Stimulated activated CD4-positive, alpha-beta T cell treated with anti-CD3 and anti-CD28 coated beads, Interleukin-12 subunit alpha, Interleukin-12 subunit beta, amount 100 ng/mL, for 48 hours (primary cell): ENCODE measurements around the gene PAQR9.
"Not testable (repeated sequence)": the region's sequence is repeated elsewhere in the genome, so short reads cannot be mapped to it uniquely, and the experiment has no call there.

Experiments used
- DNase-seq, 3 donors: peaks; one replicate each; pipeline ENCODE4 v3.0.0-alpha.2; 2020; ENCODE audit warnings: low read depth in 2 of 3, low spot score in 1 of 3

Gene PAQR9

DNA sequence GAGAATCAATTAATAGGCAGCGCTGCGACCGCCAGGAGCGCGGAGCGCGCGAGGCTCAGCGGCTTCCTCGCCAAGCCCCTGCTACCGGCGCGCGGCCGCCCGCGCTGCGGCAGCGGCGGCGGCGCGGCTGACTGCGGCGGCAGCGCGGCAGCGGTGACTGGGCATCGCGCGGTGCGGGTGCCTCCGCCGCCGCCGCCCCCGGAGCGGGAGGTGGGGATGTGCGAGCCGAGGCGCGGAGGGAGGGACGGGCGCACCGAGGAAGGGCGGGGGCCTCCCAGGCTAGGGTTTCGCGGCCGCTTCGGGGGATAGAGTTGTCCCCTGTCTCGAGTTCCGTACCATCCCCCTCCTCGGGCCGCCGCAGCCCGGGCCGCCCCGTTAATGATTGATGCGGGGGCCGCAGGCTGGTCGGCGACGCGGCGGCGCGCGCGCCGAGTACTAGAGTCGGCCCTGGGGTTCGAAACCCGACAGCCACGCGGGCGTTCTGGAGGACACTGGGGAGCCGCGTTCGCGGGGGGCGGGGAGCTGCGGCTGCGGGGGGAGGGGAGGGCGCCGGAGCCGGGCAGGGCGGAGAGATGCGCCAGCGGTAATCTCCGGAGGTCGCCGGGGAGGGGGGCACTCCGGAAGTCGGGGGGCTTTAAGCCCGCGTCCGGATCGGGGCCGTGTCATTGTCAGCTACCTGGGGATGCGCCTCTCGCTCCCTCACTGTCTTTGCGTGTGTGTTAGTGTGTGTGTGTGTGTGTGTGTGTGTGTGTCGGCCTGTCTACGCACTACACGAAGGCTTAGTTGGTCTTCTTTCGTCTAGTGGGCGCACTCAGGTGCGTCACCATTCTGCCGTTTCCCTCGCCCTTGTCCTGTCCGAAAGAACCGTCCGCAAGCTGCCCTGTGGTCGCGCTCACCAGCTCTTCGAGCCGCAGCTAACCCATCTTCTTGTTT lies at the start of gene PAQR9:
Gene PAQR9, minus strand, starts transcription at position 159 of the 933 bp plus-strand sequence. CDS start 338 bp downstream, outside the sequence.
- no peak for DNase-seq

DNA sequence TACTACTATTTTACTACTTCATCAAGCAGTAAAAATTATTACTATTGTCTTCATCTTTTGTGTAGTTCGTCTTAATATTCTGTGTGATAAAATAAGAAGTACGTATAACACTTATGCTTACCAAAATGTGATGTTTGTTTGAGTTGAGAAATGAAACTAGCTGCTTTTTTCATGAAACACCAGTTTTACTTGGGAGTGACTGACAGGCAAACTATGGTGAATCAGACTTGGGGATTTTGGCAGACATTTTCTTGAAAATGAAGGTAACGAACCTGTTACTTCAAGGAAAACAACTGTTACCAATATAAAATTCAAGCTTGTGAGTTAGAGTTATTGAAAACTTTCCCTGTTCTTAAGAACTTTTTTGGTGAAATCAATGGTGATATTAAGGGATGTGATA lies 48.2 kb upstream of the PAQR9 start:
- DNase-seq, result no peak

DNA sequence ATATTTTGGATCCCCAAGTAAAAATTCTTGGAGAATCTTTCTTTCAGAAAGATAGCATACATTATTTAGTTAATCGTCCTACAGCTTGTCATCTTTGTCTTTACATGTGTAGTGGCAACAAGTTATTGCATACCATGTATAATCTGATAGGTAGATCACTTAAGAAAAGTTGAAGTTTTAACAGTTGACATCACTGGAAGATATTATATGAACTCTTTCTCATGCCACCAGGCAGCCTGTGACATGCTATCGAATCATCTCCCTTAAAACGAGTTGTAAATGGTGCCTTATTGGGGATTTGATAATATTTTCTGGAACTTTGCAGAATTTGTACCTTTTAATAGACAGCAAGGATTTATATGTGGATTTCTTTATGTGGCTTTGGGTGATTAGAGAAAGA lies 46.5 kb upstream of the PAQR9 start:
- DNase-seq, result no peak

DNA sequence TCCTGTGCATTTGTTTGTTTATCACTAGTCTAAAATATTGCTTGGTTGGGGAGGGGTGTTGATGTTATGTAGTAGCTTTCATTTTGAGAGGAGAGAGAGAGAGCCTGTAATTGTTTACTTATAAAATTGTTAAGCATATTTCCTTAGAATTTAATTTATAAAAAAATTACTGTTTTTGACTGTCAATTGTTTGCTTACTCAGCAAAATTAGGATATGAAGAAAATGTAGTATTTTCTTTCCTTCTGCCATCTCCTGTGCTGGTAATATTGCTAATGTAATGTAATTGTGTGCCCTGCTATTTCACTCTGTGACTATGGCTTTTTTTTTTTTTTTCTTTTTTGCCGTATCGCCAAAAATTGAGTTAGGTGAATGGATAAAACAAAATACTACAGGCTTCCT lies 41.3 kb upstream of the PAQR9 start:
- DNase-seq, result no peak

GRCh38 chr3:143002727-143003126 lies 39.3 kb upstream of the PAQR9 start:
- no peak for DNase-seq

GRCh38 chr3:143002083-143002712 lies 38.7 kb upstream of the PAQR9 start:
- peak in 2 of 3 donors; percentile 3 to 28 for DNase-seq

- DNase-seq, result peak; percentile 83 to 91 (median 84)
These were observed 38.1 kb upstream of the PAQR9 start, which contains the start of gene U2SURP for GRCh38 chr3:143001369-143002082. TSS of gene U2SURP (plus strand) at chr3:143001570. CDS start at chr3:143001629, 59 bp downstream.

- peak in 1 of 3 donors; percentile 37 for DNase-seq
These were observed 37.5 kb upstream of the PAQR9 start for GRCh38 chr3:143001034-143001368.

- DNase-seq, result no peak
These were observed 37.1 kb upstream of the PAQR9 start for GRCh38 chr3:143000528-143000927.

DNA sequence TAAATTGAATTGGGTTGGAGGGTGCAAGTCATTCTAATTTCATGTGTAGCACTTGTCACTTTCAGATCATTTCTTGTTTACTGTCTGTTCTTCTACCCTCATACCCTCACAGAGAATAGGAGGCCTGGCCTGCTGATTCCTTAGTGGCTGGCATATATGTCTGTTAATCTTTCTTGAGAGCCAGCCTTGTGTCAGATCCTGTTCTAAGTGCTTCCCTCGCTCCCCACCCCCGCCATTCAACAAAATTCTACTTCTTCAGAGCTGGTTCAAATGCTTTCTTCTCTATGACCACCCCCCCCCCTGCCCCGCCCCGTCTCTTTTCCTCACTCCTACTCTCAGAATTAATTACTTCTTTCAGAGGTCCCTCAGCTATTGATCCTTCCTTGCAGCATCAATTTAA lies 36.4 kb upstream of the PAQR9 start:
- no peak for DNase-seq

DNA sequence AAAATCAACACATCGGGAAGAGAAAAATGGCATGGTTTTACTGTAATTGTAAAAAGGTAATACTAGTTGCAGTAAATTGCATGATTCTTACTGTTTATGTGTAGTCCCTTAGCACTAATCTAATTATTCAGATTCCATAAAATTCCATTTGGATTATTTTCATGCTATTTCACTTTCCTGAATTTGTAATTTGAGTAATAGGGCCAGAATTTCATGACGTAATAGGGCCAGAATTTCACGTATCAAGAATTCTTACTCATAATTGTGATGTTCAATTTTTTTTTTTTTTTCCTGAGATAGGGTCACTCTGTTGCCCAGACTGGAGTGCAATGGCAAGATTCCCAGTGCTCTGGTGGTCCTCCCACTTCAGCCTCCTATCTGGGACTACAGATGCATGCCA lies 35.0 kb upstream of the PAQR9 start:
- DNase-seq, result no peak

- no peak for DNase-seq
These were observed 33.9 kb upstream of the PAQR9 start for GRCh38 chr3:142997330-142997729.

DNA sequence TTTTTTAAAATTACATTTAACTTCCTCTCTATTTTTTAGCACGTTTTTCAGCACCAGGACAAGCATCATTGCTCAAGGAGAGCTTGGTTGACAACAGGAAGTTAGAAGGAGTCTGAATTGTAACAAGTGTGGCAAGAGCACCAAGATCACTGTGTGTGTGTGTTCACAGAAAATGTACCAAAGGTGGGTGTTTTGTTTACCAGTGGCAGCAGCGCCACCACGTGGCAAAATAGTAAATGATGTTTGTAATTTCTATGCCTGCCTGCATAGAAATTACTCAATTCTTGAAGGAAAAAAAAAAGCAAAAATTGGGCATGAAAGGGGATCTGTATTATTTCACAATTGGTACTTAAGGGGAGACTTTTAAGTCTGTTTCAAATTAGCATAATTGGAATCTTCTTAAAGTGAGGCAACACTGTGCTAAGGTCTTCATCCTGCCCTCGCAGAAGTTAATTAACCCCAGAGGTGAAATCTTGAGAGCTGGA lies 30.5 kb upstream of the PAQR9 start:
- peak; percentile 26 to 30 (median 27) for DNase-seq

GRCh38 chr3:142992323-142992722 lies 28.8 kb upstream of the PAQR9 start:
- no peak for DNase-seq

DNA sequence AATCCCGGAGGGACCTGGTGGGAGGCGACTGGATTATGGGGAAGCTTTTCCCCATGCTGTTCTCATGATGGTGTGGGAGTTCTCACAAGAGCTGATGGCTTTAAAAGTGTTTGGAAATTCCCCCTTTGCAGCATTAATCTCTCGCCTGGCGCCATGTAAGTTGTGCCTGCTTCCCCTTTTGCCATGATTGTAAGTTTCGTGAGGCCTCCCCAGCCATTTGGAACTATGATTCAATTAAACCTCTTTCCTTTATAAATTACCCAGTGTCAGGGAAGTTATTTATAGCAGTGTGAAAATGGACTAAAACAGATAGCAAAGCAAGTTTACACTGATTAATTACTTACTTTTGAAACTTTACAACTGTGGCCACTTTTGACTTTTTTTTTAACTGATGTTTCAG lies 27.2 kb upstream of the PAQR9 start:
- no peak for DNase-seq

DNA sequence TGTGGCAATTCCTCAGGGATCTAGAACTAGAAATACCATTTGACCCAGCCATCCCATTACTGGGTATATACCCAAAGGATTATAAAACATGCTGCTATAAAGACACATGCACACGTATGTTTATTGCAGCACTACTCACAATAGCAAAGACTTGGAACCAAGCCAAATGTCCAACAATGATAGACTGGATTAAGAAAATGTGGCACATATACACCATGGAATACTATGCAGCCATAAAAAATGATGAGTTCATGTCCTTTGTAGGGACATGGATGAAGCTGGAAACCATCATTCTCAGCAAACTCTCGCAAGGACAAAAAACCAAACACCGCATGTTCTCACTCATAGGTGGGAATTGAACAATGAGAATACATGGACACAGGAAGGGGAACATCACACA lies 25.4 kb upstream of the PAQR9 start:
- not testable (repeated sequence) for DNase-seq

DNA sequence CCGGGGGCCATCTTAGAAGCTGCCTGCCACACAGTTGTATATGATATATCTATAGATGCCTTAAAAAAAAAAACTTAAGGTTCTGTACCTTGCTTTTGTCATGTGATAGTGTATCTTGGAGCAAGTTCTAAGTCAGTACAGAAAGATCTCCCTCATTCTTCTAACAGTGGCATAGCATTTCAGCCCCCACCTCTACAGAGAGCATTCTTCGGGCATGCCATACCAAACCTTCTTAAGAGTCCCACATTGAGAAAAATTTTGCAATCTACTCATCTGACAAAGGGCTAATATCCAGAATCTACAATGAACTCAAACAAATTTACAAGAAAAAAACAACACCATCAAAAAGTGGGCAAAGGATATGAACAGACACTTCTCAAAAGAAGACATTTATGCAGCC lies 24.7 kb upstream of the PAQR9 start:
- not testable (repeated sequence) for DNase-seq

DNA sequence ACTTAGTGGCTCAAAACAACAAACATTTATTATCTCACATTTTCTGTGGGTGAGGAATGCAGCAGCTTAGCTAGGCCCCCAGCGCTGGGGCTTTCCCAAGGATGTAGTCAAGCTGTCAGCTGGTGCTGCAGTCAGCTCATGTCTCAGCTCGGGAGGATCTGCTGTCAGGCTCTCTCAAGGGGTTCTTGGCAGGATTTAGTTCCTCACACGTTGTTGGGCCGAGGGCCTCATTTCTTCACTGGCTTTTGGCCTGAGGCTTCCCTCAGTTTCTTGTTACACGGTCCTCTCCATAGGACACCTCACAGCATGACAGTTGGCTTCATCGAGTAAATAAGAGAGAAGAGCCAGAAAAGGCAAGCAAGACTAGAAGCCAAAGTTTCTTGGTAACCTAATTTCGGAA lies 24.2 kb upstream of the PAQR9 start:
- DNase-seq, result no peak

DNA sequence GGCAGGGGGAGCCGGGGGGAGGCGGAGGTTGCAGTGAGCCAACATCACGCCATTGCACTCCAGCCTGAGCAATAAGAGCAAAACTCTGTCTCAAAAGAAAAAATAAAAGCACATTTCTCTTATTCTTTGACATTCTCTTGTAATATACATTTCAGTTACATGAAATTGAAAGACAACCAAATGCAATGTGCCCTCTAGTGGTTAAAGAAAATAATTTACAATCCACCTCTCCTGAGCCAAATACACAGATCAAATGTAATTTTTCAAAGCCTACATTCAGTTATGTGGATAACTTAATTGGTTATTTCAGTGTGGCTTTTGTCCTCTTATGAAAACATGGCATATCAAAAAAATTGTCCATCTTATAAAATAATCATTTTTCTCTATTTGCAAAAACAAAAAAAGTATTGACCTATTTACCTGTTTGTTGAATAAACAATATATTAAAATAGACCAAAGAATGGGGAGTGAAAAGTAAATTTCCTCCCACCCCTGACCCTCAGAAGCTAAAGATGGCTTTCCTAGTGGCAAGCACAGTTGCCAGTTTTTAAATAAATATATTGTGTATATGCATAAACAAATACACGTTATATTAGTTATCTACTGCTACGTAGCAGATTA lies 23.7 kb upstream of the PAQR9 start:
- no peak for DNase-seq

DNA sequence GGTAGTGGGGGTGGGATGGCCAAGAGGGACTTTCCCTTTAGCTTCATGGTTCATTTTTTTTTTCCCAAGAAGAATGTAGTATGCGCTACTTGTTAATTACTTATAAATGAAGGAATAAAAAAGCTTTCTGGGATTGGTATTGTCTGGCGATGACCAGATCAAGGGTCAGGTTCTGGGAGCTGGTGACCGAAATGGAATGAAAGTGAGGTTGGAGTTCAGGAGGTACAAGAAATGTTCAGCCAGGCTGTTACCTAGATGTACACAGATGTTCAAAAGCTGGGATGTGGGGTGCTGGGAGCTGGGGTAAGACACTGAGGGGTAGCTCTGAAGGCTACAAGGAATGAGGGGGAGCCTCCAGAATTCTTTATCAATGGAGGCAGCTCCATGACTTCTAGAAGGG lies 20.8 kb upstream of the PAQR9 start:
- no peak for DNase-seq

DNA sequence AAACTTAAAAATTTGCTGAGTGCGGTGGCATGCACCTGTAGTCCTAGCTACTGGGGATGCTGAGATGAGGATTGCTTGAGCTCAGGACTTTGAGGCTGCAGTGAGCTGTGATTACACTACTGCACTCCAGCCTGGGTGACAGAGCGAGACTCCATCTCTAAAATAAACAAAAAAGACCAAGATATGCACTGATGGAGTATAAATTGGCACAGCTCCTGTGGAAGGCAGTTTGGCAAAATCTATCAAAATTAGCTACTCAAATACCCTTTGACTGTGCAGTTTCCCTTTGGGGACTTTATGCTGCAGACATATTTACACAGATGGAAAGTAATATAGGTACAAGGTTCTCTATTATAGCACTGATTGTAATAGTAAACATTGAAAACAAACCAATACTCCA lies 19.8 kb upstream of the PAQR9 start:
- DNase-seq, result no peak
